GM19099 (cell line): ENCODE data around the gene ACD.

Source experiments
- POLR2A ChIP-seq: IDR thresholded peaks from 3 replicates; pipeline ENCODE4 v1.6.1; 2011; ENCODE audit warnings: low read depth; ENCODE audit not compliant: insufficient read length; ENCODE audit errors: extremely low read depth

Gene ACD

GRCh38 chr16:67679935-67680897 lies 20.2 kb upstream of the ACD start:
- no peak for TF ChIP-seq POLR2A

- no peak for TF ChIP-seq POLR2A
Observed at GRCh38 chr16:67678354-67679023, 18.4 kb upstream of the ACD start.

GRCh38 chr16:67677712-67678111 lies 17.7 kb upstream of the ACD start:
- TF ChIP-seq POLR2A, result no peak

- no peak for TF ChIP-seq POLR2A
Observed at GRCh38 chr16:67676939-67677338, 16.9 kb upstream of the ACD start.

GRCh38 chr16:67676516-67676915 lies 16.5 kb upstream of the ACD start:
- no peak for TF ChIP-seq POLR2A

- no peak for TF ChIP-seq POLR2A
Observed at GRCh38 chr16:67675999-67676398, 15.9 kb upstream of the ACD start.

- no peak for TF ChIP-seq POLR2A
Observed at GRCh38 chr16:67675579-67675935, 15.5 kb upstream of the ACD start.

- TF ChIP-seq POLR2A, result no peak
Observed at GRCh38 chr16:67674851-67675578, 15.0 kb upstream of the ACD start.

- TF ChIP-seq POLR2A, result no peak
Observed at GRCh38 chr16:67673712-67674580, 13.9 kb upstream of the ACD start.

GRCh38 chr16:67672739-67673662 lies 12.9 kb upstream of the ACD start:
- TF ChIP-seq POLR2A, result no peak

GRCh38 chr16:67672306-67672705 lies 12.2 kb upstream of the ACD start:
- TF ChIP-seq POLR2A, result no peak

- TF ChIP-seq POLR2A, result no peak
Observed at GRCh38 chr16:67669499-67670101, 9.5 kb upstream of the ACD start.

GRCh38 chr16:67668495-67669157 lies 8.6 kb upstream of the ACD start:
- no peak for TF ChIP-seq POLR2A

- TF ChIP-seq POLR2A, result no peak
Observed at GRCh38 chr16:67667817-67668494, 7.9 kb upstream of the ACD start.
